ENCODE measurements around the gene STXBP6. TPM values are rescaled to one million over a fixed set of nuclear protein-coding genes. Genes with fewer than 3 reads are reported as not detected.

The STXBP6 gene
- total RNA-seq, 2 donors from 2014 or later: 11.0 to 23.9 TPM

DNA sequence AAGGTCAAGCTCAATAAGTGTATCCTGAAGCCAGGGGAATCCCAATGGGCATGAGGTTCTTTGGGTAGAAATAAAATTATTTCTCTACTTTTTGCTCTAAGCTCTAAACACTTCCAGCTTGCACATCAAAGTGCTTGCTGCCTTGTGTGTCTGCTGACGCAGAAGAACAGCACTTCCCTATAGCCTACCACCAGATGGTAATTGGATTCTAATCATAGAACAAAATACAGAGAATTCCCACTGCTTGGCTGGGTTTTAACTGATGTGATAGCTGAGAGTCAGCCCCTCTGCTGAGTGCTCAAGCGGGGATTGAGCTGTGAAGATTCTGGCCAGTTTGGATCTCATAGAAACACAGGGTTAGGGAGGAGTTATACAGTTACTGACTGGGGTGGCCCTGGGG lies 283.5 kb downstream of the STXBP6 start:
- DNase-seq (no peak), ATAC-seq (no peak)
- intact Hi-C loops (cut with DNase I): no loop called here

- no peak for ATAC-seq
- intact Hi-C loops (cut with DNase I): no loop called here
- DNase-seq: no peak
These were observed 288.8 kb downstream of the STXBP6 start for GRCh38 chr14:24761141-24761540.
